Measurements from ENCODE around the gene CTAGE1.

GRCh38 chr18:22441638-22442037 lies 23.9 kb upstream of the CTAGE1 start:
- TF ChIP-seq CTCF (IDR thresholded peaks at IDR 0.05) (no peak), POLR2A (IDR thresholded peaks at IDR 0.05) (no peak)

Data from esophagus squamous epithelium (tissue), 4 donors.